Stimulated activated CD4-positive, alpha-beta T cell treated with anti-CD3 and anti-CD28 coated beads, Interleukin-4, amount 100 ng/mL, for 48 hours (primary cell): ENCODE results near the gene DLGAP5.
A peak's percentile ranks its signal among the peaks of the same experiment; 100 is the strongest.

ENCODE experiments used
- DNase-seq, 2 donors: peaks; one replicate each; pipeline ENCODE4 v3.0.0-alpha.2; 2020; ENCODE audit warnings: low read depth in 2 of 2

The DLGAP5 gene

GRCh38 chr14:55129428-55130195 lies 61.8 kb downstream of the DLGAP5 start:
- DNase-seq: peak in 1 of 2 donors; percentile 30

DNA sequence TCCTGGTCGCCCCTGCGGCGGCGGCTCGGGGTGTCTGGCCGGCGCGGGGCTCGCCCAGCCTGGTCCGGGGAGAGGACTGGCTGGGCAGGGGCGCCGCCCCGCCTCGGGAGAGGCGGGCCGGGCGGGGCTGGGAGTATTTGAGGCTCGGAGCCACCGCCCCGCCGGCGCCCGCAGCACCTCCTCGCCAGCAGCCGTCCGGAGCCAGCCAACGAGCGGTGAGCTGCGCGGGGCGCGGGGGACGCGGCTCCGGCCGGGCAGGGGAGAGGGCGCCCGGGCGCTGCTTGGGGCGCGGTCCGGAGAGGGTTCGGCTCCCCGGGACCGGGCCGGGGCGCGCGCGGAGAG lies 62.3 kb downstream of the DLGAP5 start, which contains the start of gene LGALS3:
Gene LGALS3 (plus strand): TSS at position 167 of the 342 bp plus-strand sequence. CDS start 8,122 bp downstream, outside the sequence.
- DNase-seq: peak in 1 of 2 donors; percentile 27

- no peak for DNase-seq
These were observed 62.8 kb downstream of the DLGAP5 start for GRCh38 chr14:55128386-55129085.

GRCh38 chr14:55127460-55127951 lies 63.9 kb downstream of the DLGAP5 start:
- DNase-seq: no peak

- DNase-seq: no peak
These were observed 64.4 kb downstream of the DLGAP5 start for GRCh38 chr14:55126932-55127459.

DNA sequence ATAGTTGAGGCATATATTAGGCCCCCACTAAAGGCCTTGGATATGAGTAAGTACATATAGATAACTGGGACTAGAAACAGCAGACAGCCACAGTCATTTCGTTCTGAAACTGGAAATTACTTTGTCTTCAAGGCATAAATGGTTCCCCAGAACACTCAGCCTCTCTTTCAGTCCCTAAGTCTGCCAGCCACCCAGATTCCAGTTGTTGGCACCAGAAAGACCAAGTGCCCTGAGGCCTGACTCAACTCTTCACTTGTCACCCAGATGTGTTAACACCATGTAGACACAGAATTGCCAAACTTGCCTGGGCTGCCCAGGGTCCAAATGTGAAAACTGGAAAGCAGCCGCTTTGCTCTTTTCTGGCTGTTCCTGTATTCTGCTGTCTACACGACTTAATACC lies 65.4 kb downstream of the DLGAP5 start:
- DNase-seq: no peak

- DNase-seq: no peak
These were observed 66.0 kb downstream of the DLGAP5 start for GRCh38 chr14:55125403-55125802.

DNA sequence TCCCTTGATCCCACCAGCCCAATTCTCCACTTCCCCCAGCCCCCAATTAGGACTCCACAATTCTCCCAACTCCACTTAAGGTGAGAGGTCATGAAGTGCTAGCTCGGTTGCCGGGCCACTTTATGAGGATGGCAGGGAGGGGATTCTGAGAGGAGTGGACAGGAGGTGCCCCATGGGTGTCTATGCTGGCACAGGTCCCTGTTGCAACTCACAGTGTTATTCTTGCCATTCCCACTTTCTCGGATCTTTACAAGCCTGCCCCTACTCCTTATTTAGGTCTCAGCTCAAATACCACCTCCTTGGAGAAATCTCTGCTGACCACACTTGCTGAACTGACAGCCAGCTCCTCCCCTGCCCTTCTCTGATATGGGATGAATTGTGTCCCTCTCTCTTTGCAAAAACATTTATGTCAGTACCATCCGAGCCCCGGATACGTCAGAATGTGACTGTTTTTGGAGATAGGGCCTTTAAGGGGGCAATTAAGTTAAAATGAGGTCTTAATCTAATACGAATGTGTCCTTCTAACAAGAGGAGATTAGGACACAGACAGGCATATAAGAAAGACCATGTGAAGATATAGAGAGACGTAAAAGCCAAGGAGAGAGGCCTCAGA lies 66.5 kb downstream of the DLGAP5 start:
- DNase-seq: no peak

GRCh38 chr14:55123852-55124639 lies 67.3 kb downstream of the DLGAP5 start:
- DNase-seq: no peak

- no peak for DNase-seq
These were observed 68.3 kb downstream of the DLGAP5 start for GRCh38 chr14:55123101-55123500.

- DNase-seq: no peak
These were observed 68.9 kb downstream of the DLGAP5 start for GRCh38 chr14:55122440-55122986.

DNA sequence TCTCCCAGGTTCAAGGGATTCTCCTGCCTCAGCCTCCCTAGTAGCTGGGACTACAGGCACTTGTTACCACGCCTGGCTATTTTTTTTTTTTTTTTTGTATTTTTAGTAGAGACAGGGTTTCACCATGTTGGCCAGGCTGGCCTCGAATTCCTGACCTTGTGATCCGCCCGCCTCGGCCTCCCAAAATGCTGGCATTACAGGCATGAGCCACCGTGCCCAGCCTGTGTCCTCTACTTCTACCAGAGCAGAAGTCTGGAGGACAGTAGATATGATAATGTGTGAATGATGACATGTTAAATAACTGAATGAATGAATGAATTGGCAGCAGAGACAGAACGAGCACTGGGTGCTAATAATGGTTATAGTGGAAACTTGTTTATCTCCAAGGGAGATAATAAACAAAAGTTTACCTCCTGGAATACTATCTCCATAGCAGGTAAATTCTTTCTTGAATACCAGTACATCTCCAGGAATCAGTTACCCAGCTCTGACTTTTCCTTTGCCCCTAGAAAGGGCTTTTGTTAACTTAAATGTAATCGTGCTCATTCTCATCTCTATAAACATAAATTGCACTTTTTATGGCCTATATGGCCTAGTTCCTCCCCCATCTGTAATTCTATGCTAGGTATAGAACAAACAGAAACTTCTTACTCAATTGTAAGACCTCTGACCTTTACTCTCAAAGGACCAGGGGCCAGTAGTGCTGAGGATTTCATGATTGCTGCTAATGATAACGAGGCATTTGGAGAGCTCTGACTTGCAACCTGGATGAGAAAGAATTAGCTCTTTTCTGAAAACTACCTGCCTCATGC lies 69.6 kb downstream of the DLGAP5 start:
- no peak for DNase-seq

DNA sequence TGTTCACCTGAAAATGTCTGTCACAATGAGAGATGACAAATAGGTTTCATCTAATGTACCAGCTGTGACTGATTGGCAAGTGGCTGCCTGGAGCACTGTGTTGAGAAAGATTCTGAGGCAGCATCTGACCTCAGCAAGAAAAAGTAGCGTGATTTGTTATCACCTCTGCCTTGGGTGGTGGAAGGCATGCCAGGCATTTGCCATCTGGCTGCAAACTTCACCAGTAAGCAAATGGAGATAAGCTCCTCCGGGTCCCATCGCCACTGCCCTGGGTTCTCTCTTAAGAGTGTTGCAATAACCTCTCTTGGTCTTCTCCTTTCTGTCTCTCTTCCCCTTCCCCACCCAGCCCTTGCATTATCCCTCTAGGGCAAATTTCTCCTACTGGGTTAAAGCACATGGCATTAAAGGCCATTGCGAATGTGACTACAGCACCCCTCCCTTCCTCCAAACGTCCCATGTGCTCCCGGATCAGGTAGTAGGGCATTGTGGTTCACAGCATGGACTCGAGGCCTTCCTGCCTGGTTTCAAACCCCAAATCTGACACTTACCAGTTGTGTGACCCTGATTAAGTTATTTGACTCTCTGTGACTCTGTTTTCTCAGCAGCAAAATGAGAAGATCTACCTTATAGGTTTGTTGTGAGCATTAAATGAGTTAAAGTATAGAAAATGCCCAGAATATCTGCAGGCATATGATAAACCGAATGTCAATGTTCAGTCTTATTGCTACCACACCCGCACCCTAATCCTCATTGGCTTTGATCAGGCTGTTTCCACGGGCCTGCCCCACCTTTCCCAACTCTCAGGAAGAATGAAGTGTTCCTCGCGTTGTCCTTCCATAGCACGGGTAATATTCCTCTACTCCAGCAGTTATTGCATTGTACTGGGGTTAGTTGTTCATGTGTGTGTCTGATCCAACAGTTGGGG lies 70.6 kb downstream of the DLGAP5 start:
- DNase-seq: no peak

- DNase-seq: no peak
These were observed 72.6 kb downstream of the DLGAP5 start for GRCh38 chr14:55118761-55119160.

DNA sequence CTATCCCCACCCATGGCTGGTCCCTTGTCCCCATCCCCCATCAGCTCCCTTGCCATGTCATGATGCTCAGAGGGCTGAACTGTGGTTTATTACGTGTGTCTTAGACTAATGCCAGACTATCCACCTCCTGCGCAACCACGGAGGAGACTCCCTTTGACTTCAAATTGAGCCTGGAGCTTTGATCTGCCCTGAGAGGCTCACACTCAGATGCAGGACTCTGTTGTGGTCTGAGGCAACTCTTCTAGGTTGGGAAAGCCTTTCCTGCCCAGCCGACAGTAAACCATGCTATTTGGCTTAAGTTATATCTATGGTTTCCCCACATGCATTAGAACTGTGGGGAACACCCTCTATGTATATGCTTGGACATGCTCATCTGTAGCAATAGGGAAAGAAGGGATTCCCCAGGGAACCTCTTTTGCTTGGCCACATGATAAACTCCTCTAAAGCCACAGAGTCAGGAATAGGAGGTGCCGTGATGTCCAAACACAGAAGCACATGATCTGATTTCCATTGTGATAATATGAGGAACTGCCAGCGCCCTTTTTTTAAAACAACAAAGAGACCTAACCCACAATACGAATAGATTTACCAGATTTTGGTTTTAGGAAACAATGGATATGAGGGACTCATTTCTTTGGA lies 73.5 kb downstream of the DLGAP5 start:
- DNase-seq: no peak

GRCh38 chr14:55116246-55117030 lies 74.9 kb downstream of the DLGAP5 start:
- DNase-seq: no peak

GRCh38 chr14:55115861-55116245 lies 75.5 kb downstream of the DLGAP5 start:
- DNase-seq: no peak

DNA sequence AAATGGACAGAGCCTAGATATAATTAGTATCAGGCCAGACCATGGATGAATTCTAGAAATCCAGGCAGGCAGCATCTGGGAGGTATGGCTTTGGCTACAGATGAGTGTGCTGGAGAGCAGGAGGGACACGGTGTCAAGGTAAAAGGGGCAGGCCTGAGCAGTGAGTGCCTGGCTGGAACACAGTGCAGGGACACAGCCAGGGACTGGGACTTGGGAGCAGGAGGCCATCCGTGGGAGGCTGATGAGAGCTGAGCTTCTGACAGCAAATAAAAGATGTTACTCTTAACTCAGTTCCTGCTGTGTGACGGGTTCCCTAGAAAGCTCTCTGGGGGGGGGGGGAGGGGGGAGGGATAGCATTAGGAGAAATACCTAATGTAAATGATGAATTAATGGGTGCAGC lies 75.9 kb downstream of the DLGAP5 start:
- no peak for DNase-seq
